ENCODE measurements around the gene PDGFD.

GRCh38 chr11:103936059-103936458 is 227.9 kb downstream of the PDGFD start:
- TF ChIP-seq CTCF (IDR thresholded peaks at IDR 0.05) = no peak
- TF ChIP-seq POLR2A (IDR thresholded peaks at IDR 0.05) = no peak
